ENCODE measurements around the gene VTN. TPM values are rescaled to one million over a fixed set of nuclear protein-coding genes. Genes with fewer than 3 reads are reported as not detected.

Gene VTN
- total and polyA plus RNA-seq, 2 donors (not counting 3 experiments of a cell fraction or from before 2014, with no cell fraction given) = 1.1 TPM; not detected in 1

DNA sequence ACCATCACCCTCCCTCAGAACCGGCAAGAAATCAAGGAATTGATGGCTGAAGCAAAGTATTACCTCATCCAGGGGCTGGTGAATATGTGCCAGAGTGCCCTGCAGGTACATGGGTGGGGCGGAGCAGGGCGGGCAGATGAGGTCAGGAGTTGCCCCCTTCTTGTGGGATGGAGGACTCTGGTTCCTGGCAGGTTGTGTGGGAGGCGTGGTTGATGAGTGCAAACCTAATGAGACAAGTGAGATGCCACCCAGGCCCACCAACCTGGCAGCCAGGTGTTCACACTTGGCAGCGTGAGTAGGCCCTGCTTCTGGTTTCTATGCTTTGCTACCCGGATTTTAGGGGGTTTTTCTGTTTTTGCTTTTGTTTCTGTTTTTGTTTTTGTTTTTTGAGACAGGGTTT is 29.7 kb downstream of the VTN start:
- no peak overlapping the region for H3K9ac ChIP-seq (replicated peaks; ENCODE audit: extremely low read depth, insufficient read depth, low read length)
- H3K9me3 ChIP-seq (replicated peaks; ENCODE audit: control insufficient read depth, insufficient read depth, low read length) = no peaks in the 10 kb centered on the region
- intact Hi-C loops (cut with micrococcal nuclease) = no loop called here
- no peak overlapping the region for H3K4me2 ChIP-seq (ENCODE audit: insufficient read depth, low read length)
- H3K79me2 ChIP-seq (ENCODE audit: control insufficient read depth, insufficient read depth, low read length) = peaks cover 38% of the 10 kb centered on the region
- dilution Hi-C loops (cut with MboI; ENCODE audit: extremely low pct_ligation_motif_present, low sequenced_read_pairs) = no loop called here
- no peaks in the 10 kb centered on the region for H3K9me1 ChIP-seq (replicated peaks; ENCODE audit: control insufficient read depth, extremely low read depth, insufficient read depth, low read length)
- H3K36me3 ChIP-seq (ENCODE audit: control insufficient read depth in 2 of 2, extremely low read depth in 1 of 2, insufficient read depth in 2 of 2, low read length in 2 of 2) = peaks cover 20 to 48% of the 10 kb centered on the region in 2 experiments
- H2AFZ ChIP-seq (ENCODE audit: low read depth, low read length) = no peak overlapping the region
- H3K27ac ChIP-seq (ENCODE audit: insufficient read depth, low read depth, low read length) = no peak overlapping the region
- ChIA-PET POLR2A (no interaction called here), CTCF (no interaction called here)
- BruUV-seq (replicated peaks) = no TSS peak
- no peak for DNase-seq (ENCODE audit: low read depth, low spot score)
- H3K27me3 ChIP-seq (ENCODE audit: control insufficient read depth in 2 of 2, insufficient read depth in 2 of 2, low read length in 2 of 2) = no peaks in the 10 kb centered on the region
- peaks cover 33% of the 10 kb centered on the region for H3K4me1 ChIP-seq (ENCODE audit: control insufficient read depth, extremely low read depth, insufficient read depth, low read length)
- FAIRE-seq = peak; percentile 24
- H3K4me3 ChIP-seq (replicated peaks in 1 of 3; ENCODE audit: insufficient read depth in 1 of 3, low read depth in 1 of 3, low read length in 3 of 3) = no peak overlapping the region
- no peak for TF ChIP-seq POLR2A (IDR thresholded peaks at IDR 0.05; ENCODE audit: low read depth, low read length)
- TF ChIP-seq FOS (IDR thresholded peaks at IDR 0.05; ENCODE audit: borderline replicate concordance, insufficient read depth, low read length) = no peak
- TF ChIP-seq GATA2 (IDR thresholded peaks at IDR 0.05; ENCODE audit: insufficient read depth, insufficient read length, low read depth, low read length) = no peak
- TF ChIP-seq JUN (IDR thresholded peaks at IDR 0.05; ENCODE audit: borderline replicate concordance, insufficient read depth, insufficient read length, low read depth) = no peak
- TF ChIP-seq EZH2 (IDR thresholded peaks at IDR 0.05; ENCODE audit: borderline replicate concordance, low read depth, low read length, severe bottlenecking) = no peak
- TF ChIP-seq, protein P1, sequence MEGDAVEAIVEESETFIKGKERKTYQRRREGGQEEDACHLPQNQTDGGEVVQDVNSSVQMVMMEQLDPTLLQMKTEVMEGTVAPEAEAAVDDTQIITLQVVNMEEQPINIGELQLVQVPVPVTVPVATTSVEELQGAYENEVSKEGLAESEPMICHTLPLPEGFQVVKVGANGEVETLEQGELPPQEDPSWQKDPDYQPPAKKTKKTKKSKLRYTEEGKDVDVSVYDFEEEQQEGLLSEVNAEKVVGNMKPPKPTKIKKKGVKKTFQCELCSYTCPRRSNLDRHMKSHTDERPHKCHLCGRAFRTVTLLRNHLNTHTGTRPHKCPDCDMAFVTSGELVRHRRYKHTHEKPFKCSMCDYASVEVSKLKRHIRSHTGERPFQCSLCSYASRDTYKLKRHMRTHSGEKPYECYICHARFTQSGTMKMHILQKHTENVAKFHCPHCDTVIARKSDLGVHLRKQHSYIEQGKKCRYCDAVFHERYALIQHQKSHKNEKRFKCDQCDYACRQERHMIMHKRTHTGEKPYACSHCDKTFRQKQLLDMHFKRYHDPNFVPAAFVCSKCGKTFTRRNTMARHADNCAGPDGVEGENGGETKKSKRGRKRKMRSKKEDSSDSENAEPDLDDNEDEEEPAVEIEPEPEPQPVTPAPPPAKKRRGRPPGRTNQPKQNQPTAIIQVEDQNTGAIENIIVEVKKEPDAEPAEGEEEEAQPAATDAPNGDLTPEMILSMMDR (IDR thresholded peaks at IDR 0.05; ENCODE audit: extremely low read depth in 1 of 2, insufficient read depth in 1 of 2, low read depth in 1 of 2, low read length in 2 of 2) = no peak
- TF ChIP-seq POLR2AphosphoS5 (IDR thresholded peaks at IDR 0.05; ENCODE audit: insufficient read depth, low read depth, low read length) = no peak
- no peak for TF ChIP-seq MYC (IDR thresholded peaks at IDR 0.05; ENCODE audit: low read depth, low read length)
- no peak for TF ChIP-seq MAX (IDR thresholded peaks at IDR 0.05; ENCODE audit: insufficient read depth, insufficient read length)
- no peaks in the 10 kb centered on the region for H4K20me1 ChIP-seq (replicated peaks; ENCODE audit: control insufficient read depth, extremely low read depth, insufficient read depth, low read length)

Measured in endothelial cell of umbilical vein (primary cell).